NCI-H1417 treated with DMSO at 0.1 percent for 48 hours (cell line): ENCODE measurements around the gene SLC22A23.

Experiments used
- DNase-seq: peaks from one replicate; lab custom pipeline; 2025; lab: John Stamatoyannopoulos, UW

The SLC22A23 gene

DNA sequence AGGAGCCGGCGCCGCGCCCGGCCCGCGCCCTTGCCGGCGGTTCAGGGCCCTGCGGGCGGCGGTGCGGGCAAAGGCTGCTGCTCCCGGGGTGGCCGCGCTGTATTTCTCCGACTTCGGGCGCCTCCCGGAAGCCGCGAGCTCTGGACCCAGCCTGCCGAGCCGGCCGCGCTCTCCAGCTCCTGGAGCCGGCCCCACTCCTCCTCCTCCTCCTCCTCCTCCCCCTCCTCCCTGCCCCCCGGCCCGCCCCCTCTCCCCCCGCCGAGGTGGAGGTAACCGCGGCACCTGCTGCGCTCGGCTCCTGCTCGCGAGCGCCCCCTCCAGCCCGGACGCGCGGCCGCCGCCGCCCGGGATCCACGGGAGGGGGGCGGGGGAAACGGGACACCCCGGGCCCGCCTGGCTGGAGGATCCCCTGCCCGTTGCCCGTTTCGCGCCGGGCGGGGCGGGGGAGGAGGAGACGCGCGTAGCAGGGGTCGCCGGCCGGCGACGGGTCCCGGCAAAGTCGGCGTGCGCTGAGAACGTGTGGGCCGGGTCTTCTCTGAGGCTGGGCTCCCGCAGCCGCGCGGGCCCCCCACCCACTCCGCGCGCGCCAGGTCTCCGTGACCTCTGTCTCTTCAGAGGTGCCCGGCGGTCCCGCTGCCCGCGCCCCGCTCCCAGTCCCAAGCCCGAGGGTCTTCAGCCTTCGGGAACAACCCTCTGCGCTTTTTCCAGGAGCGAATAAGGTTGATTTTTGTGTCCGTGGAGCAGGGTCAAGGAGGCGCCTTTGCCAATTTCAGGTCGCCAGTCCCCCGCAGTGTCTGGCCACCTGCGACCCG, at the start of gene SLC22A23:
TSS of gene SLC22A23 (minus strand) at position 153 of the 812 bp plus-strand sequence. CDS start 491 bp downstream, outside the sequence.
- no peak for DNase-seq

DNA sequence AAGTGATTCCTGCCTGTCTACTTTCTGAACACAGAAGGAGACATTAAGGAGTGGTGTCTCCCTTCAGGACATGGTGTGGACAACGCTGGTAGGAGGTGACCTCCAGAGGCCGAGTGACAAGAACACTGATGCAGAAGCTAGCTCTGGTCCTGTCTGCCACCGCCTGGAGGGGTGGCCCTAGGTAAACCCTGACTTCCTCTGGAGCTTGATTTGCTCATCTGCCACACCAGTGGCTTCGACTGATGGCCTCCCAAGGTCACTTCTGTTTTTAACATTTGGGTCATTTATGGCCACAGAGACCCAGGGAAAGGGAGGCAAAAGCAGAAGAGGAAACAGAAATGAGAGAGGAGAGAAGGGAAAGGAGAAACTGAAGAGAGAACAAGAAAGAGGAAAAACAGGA, 49.4 kb upstream of the SLC22A23 start:
- DNase-seq = no peak

DNA sequence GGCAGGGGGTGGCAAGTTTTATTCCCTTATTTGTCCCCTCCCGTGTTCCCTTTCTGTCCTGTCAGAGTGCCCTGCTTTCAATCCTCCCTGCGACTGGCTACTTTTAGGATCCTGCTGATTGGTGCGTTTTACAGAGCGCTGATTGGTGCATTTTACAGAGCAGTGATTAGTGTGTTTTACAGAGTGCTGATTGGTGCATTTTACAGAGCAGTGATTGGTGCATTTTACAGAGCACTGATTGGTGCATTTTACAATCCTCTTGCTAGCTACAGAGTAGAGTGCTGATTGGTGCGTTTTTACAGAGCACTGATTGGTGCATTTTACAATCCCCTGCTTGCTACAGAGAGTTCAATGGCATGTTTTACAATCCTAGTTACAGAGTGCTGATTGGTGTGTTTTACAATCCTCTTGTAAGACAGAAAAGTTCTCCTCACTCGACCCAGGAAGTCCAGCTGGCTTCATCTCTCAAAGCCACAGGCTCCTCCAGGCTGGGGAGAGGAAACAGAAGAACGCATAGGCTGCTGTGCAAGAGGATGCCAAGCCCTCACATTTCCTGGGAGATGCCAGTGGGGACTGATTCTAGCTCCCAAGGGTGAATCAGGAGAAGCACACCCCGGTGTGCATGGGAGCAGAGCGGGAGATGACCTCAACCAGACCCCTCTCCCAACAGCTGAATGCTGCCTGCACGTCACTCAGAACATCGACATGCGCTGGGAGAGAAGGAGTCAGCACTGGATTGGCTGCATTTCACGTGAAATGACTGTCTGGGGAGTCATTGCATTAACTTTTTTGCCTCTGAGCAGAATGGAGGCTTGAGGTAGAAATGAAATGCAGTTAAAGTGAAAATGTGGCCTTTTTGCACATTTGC, 48.3 kb upstream of the SLC22A23 start:
- DNase-seq = no peak

GRCh38 chr6:3504354-3504753, 47.5 kb upstream of the SLC22A23 start:
- DNase-seq = no peak

DNA sequence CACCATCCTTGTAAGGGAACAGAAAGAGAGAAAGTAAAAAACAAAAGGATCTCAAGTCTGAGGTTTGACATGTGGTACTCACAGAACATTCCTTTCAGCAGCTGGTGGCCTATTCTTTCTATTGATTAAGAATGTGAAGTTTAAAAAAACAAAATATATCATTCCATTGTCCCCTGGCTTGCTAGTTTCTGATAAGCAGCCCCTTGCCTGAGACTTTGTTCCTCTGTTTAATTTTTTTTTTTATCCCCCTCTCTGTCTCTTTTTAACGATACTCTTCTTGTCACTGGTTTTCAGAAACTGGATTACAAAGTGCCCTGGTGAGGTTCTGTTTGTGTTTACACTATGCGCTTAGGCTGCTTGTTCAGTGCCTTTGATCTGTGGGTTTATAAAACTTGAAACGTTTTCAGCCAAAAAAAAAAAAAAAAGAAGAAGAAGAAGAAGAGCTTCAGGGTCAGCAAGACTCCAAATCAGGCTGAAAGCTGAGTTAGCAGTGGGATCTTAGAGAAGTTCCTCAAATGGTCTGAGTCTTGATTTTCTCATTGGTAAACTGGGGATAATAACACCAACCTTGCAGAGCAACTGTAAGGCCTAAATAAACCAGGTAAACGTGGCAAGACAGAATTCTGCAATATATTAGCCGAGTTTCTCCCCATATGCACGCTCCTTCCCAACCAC, 45.1 kb upstream of the SLC22A23 start:
- no peak for DNase-seq

GRCh38 chr6:3500262-3501014, 43.6 kb upstream of the SLC22A23 start:
- peak; percentile 60 for DNase-seq

DNA sequence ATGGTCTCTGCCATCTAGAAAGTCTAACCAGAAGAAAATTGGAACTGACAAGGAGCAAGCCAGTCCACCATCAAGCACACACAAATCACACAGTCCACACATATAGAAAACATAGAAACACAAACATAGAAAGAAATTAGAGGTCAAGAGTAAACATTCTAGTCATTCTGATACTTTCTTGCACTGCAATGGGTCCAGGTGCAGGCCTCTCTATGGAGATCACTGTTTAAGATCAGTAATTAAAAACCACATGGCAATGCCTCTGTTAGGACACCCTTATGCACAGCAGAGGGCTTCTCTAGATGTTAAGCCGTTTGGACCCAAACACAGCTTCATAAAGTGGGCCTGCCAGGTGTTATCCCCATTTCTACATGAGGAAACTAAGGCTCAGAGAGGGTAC, 42.8 kb upstream of the SLC22A23 start:
- DNase-seq = no peak

DNA sequence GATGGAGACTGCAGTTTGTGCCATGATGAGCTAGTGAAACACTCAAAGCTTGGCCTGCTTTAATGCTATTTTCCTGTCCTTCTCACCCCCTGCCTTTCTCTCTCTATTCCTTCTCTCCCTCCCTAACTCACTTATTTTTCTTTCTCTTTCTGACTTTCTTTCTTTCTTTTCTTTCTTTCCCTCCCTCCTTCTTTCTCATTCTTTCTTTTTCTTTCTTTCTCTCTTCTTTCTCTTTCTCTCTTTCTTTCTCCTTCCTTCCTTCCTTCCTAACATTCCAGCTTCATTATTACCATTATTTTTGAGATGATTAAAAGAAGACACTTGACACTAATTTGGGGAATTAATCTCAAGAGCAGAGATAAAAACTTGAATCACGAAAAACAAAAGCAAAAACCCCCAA, 39.5 kb upstream of the SLC22A23 start:
- DNase-seq = no peak

- DNase-seq = no peak
Measured at GRCh38 chr6:3494391-3495100, 37.7 kb upstream of the SLC22A23 start.

DNA sequence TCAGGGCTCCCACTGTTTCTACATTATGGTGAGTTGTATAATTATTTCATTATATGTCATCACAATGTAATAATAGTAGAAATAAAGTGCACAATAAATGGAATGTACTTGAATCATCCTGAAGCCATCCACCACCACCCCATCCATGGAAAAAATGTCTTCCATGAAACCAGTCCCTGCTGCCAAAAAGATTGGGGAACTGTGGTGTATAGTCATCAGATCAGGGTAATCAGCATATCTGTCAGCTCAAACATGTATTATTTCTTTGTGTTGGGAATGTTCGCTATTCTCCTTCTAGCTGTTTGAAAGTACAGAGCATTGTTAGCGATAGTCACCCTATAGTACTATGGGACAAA, 33.8 kb upstream of the SLC22A23 start:
- DNase-seq = no peak

- DNase-seq = no peak
Measured at GRCh38 chr6:3489961-3490624, 33.2 kb upstream of the SLC22A23 start.

- DNase-seq = no peak
Measured at GRCh38 chr6:3489027-3489757, 32.3 kb upstream of the SLC22A23 start.

DNA sequence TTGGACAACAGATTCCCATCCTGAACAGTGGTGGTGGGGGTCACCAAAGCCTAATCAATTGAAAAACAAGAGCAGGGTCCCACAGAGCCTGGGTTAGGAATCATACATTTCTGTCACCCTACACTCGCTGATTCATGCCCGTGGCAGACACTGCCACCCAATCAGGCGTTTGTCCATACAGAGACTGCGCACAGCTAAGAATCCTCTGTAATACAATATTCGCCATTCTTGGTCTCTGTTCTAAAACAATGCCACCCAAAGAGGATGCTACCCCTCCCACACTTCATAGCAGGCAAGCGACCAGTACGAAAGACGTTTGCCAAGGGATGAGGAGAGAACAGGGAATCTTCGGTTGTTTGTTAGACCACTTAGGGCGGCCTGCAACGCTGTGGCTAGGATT, 28.1 kb upstream of the SLC22A23 start:
- no peak for DNase-seq

GRCh38 chr6:3484192-3484591, 27.3 kb upstream of the SLC22A23 start:
- no peak for DNase-seq

- no peak for DNase-seq
Measured at GRCh38 chr6:3483675-3484074, 26.8 kb upstream of the SLC22A23 start.

GRCh38 chr6:3482869-3483268, 26.0 kb upstream of the SLC22A23 start:
- DNase-seq = no peak

DNA sequence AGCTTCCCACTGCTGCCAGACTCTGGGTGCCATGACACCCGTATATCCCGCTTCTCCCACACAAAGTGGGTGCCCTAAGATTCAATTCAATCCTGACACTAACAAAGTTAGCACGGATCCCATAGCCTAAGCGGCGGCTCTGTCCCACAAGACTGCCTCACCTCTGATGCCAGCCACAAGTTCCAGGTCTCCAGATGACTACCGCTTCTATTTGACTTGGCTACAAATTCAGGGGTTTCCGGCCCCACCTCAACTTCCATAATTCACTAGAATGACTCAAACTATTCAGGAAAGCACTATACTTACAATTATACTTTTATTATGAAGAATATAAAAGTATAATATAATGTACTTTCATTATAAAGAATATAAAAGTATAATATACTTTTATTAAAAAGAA, 24.8 kb upstream of the SLC22A23 start:
- no peak for DNase-seq

DNA sequence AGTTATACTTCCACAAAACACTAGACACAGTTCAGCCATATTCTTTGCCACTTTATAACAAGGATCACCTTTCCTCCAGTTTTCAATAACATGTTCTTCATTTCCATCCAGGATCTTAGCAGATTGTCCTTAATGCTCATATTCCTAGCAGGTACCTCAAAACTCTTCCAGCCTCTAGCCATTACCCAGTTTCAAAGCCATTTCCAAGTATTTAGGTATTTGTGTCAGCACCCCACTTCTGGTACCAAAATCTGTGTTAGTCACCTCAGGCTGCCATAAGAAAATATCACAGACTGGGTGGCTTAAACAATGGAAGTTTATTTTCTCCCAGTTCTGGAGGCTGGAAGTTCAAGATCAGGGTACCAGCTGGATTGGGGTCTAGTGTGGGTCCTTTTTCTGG, 23.2 kb upstream of the SLC22A23 start:
- DNase-seq = no peak

DNA sequence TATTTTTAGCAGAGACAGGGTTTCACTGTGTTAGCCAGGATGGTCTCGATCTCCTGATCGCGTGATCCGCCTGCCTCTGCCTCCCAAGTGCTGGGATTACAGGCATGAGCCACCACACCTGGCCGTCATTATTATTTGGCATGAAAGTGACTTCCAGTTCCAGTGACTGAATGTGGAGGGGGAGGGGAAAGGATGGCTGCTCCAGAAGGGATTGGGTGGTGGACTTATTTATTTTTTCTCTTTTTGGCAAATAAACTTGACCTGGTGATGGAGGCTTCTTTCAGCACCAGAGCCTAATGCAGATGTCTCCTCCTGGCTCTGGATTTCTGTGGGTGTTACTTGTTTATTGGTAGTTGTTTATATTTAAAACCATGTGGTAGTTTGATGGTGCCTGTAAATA, 16.9 kb upstream of the SLC22A23 start:
- no peak for DNase-seq

DNA sequence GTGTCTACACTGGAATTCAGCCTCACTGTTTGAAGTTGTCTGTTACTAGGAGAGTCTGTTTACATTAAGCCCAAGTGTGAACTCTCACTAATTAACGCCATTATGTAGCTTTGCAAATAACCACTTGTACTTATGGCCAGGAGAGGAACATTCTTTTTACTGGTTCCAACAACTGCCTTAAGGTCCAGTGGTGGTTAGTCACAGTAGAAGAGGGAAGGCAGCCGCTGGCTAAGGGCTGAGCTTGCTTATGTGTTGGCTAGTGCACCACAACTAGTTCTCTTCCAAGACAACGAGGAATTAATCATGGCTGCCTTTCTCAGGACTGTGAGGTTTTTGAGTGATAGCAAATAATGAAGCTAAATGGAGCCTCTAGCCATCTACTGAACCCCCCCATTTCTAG, 14.9 kb upstream of the SLC22A23 start:
- DNase-seq = peak; percentile 22
